GM10266 (cell line): ENCODE results near the gene RGL4.

Experiments used
- DNase-seq: peaks from one replicate; pipeline ENCODE4 v3.0.0; 2012; ENCODE audit errors: extremely low spot score
- CTCF ChIP-seq: IDR thresholded peaks from 2 replicates; pipeline ENCODE4 v1.5.1; 2012; ENCODE audit warnings: mild to moderate bottlenecking, low read depth; ENCODE audit not compliant: control insufficient read depth, insufficient read depth; ENCODE audit errors: missing control alignments

Gene RGL4

GRCh38 chr22:23698094-23698493, 7.3 kb downstream of the RGL4 start:
- no peak for DNase-seq
- TF ChIP-seq CTCF = no peak

DNA sequence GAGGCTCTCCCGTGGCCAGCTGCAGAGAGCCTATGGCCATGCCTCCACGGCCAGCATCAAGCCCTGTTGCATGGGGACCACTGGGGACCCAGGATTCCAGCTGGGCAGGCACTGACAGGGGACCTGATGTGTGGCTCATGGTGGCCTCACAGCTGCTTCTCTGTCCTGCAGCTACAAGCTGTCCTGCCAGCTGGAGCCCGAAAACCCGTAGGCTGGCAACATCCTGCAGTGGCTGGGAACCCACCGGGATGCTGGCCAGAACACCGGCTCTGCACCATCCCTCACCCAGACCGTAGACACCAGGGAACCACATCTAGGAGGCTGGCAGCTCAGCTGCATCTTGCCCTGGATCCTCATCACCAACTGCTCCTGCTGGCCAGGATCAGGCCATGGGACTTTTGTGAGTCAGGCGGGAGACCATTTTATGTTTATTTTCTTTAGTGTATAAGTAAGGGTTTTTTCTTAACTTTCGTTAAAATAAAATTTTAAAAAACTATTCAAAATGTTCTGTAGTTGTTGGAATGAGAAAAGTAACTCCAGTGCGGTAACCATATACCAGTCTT, 7.9 kb downstream of the RGL4 start:
- DNase-seq = no peak
- TF ChIP-seq CTCF = no peak

DNA sequence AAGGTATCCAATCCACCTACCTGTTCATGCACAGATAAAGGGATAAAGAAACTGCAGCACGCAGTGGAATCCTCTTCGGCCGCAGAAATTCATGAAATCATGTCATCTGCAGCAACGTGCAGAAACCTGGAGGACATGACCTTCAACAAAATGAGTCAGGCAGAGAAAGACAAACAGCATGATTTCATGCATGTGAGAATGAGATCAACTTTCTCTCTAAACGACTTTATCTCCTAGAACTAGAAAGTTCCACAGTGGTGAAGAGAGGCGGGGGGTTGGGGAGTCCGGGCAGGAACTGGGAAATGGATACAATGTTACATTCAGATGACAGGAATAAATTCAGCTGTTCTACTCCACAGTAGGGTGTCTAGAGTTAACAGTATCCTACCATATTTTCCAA, 9.9 kb downstream of the RGL4 start:
- TF ChIP-seq CTCF = no peak
- no peak for DNase-seq

DNA sequence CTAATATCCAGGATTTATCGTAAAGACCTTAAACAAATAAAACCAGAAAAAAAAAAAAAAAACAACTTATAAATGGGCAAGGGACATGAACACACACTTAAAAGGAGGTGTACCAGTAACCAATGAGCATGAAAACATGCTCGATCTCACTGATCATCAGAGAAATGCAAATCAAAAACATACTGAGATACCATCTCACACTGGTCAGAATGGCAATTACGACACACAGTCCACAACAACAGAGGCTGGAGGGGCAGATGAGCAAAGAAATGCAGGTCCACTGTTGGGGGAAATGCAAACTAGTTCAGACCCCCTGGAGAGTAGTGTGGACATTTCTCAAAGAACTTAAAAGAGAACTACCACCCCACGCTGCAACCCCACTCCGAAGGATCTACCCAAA, 13.2 kb downstream of the RGL4 start:
- no peak for TF ChIP-seq CTCF
- DNase-seq = no peak

DNA sequence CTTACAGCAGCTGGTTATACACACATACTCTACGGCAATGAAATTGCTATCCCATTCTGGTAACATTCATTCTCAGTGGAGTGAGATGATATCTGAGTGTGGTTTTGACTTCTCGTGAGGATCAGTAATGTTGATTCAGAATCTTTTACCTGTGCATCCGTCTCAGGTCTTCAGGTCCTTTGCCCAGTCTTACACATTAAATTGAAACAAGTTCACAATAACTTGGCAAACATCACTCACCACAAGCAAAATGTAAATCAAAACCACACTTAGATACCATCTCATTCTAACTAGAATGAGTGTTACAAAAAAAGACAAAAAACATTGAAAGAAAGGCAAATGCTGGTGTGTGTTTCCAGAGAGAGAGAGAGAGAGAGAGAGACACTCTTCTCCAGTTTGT, 14.0 kb downstream of the RGL4 start:
- TF ChIP-seq CTCF = no peak
- DNase-seq = no peak

GRCh38 chr22:23705358-23705757, 14.5 kb downstream of the RGL4 start:
- no peak for DNase-seq
- no peak for TF ChIP-seq CTCF

DNA sequence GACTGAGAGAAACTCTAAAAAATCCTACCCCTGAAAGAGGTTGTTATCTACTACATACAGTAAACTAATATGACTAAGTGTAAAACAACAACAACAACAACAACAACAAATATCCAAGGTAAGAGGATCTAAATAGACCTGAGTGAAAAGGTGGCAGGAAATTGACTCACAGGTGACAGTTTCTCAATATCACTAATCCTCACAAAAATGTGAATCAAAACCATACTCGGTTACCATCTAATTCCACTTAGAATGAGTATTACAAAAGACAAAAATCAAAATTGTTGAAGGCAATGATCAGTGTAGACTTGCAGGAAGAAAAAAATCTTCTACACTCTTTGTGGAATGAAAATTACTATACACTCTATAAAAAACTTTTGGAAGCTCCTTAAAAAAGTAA, 17.5 kb downstream of the RGL4 start:
- no peak for TF ChIP-seq CTCF
- no peak for DNase-seq
